RWPE1 (cell line): ENCODE data around the gene C16orf92.
"Not testable (repeated sequence)": the region's sequence is repeated elsewhere in the genome, so short reads cannot be mapped to it uniquely, and the experiment has no call there.

Experiments used
- CTCF ChIA-PET: fragments of 350-600 bp; sonication (Branson Sonifier 250); formaldehyde crosslinking; extraction: SDS; loops from one replicate; lab custom pipeline; 2021; lab: Yijun Ruan, JAX
- POLR2A ChIA-PET: fragments of 400-600 bp; formaldehyde crosslinking; extraction: SDS; loops from one replicate; lab custom pipeline; 2020; ENCODE audit warnings: antibody characterized with exemption; ENCODE audit not compliant: low non-redundant PET; lab: Yijun Ruan, JAX
- DNase-seq: peaks from one replicate; pipeline ENCODE4 v3.0.0; 2012; ENCODE audit warnings: low spot score
- H3K27ac ChIP-seq: fragments of 450-650 bp; 2 replicates; pipeline ENCODE4 v1.5.1; 2017
- CTCF ChIP-seq: fragments of 450-650 bp; conservative IDR thresholded peaks from 2 replicates; pipeline ENCODE4 v1.5.1; 2017; ENCODE audit warnings: low read depth, mild to moderate bottlenecking

Gene C16orf92

GRCh38 chr16:30009085-30009862 lies 13.7 kb upstream of the C16orf92 start:
- POLR2A ChIA-PET: no interaction called here
- DNase-seq: no peak
- TF ChIP-seq CTCF: no peak
- CTCF ChIA-PET: interaction anchor here (0.6 to 1.1 kb wide), 3 partner anchors 12 to 160 kb away, joined by 3 read pairs; no protein-coding TSS in a partner anchor
- H3K27ac ChIP-seq: no peak overlapping the region

GRCh38 chr16:30009990-30010843 lies 12.8 kb upstream of the C16orf92 start:
- CTCF ChIA-PET: interaction anchor here (0.6 kb wide), 1 partner anchor 29 kb away, joined by 3 read pairs; no protein-coding TSS in a partner anchor
- POLR2A ChIA-PET: no interaction called here
- no peak for TF ChIP-seq CTCF

DNA sequence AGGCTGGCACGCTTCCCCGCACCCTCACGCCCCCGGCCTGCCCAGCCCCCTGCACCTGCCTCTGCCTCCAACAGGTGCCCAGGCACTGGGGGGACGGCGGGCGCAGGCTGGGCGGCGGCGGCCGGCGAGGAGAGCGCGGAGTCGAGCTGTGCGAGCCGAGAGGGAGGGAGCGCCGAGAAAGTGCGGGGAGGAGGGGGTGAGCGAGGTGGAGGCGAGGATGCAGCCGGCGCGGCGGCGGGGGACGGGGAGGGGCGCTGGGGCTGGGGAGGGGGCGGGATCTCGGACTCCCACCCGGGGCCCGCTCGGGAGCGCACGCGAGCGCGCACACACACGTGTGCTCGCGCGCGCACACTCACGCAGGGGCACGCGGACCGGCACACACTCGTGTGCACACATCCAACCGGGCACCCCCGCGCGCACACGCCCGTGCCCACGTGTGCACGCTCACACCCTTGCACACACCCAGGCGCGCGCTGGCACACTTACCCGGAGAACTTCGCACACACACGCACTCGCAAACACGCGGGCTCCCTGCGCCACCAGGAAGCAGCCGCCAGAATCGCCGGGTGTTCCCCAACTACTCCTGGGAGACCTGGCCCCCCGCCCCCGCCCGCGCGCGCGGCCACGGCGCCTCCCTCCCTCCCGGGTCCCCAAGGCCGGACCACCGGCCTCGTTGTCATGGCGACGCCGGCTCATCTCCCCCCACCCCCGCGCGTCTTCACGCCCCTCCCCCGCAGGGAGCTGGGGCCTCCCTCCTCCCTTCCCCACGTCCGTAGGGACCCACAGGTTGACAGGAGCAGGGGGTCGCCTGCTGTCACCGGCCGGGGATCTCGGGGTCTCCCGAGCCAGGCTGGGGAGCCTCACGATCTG lies 11.9 kb upstream of the C16orf92 start, which contains the start of gene DOC2A:
DOC2A (minus strand) TSS at position 184 of the 870 bp plus-strand sequence. CDS start 805 bp downstream, outside the sequence.
- no peak for TF ChIP-seq CTCF
- no peak within 1 kb of the TSS for H3K27ac ChIP-seq
- ChIA-PET POLR2A (interaction anchor here (0.7 kb wide), 1 partner anchor 17 kb away, joined by 3 read pairs; no protein-coding TSS in a partner anchor), CTCF (no interaction called here)
- no peak for DNase-seq

More at GRCh38 chr16:30009990-30010843, 12.8 kb upstream of the C16orf92 start:
- H3K27ac ChIP-seq: no peak overlapping the region
- DNase-seq: no peak

GRCh38 chr16:30011714-30012504 lies 11.1 kb upstream of the C16orf92 start:
- ChIA-PET CTCF (no interaction called here), POLR2A (interaction anchor here (0.7 kb wide), 1 partner anchor 18 kb away, joined by 3 read pairs; no protein-coding TSS in a partner anchor)
- no peak for DNase-seq
- no peak overlapping the region for H3K27ac ChIP-seq
- TF ChIP-seq CTCF: no peak

DNA sequence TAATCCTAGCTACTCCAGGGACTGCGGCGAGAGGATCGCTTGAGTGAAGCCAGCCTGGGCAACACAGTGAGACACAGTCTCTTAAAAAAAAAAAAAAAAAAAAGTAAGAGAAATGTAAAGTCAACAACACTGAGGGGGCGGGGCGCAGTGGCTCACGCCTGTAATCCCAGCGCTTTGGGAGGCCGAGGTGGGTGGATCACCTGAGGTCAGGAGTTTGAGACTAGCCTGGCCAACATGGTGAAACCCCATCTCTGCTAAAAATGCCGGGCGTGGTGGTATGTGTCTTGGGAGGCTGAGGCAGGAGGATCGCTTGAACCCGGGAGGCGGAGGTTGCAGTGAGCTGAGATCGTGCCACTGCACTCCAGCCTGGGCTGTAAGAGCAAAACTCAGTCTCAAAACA lies 10.4 kb upstream of the C16orf92 start:
- DNase-seq, POLR2A ChIA-PET, H3K27ac ChIP-seq: not testable (repeated sequence)
- CTCF ChIA-PET: interaction anchor here (0.6 kb wide), 1 partner anchor 22 kb away, joined by 3 read pairs; no protein-coding TSS in a partner anchor

- DNase-seq, POLR2A ChIA-PET, H3K27ac ChIP-seq: not testable (repeated sequence)
- CTCF ChIA-PET: interaction anchor here (0.9 kb wide), 1 partner anchor 10 kb away, joined by 3 read pairs; no protein-coding TSS in a partner anchor
These were observed 7.5 kb upstream of the C16orf92 start for GRCh38 chr16:30015450-30015849.
